ENCODE results near the gene YY1.
A peak's percentile ranks its signal among the peaks of the same experiment; 100 is the strongest.
"Not testable (repeated sequence)": the region's sequence is repeated elsewhere in the genome, so short reads cannot be mapped to it uniquely, and the experiment has no call there.

Gene YY1

DNA sequence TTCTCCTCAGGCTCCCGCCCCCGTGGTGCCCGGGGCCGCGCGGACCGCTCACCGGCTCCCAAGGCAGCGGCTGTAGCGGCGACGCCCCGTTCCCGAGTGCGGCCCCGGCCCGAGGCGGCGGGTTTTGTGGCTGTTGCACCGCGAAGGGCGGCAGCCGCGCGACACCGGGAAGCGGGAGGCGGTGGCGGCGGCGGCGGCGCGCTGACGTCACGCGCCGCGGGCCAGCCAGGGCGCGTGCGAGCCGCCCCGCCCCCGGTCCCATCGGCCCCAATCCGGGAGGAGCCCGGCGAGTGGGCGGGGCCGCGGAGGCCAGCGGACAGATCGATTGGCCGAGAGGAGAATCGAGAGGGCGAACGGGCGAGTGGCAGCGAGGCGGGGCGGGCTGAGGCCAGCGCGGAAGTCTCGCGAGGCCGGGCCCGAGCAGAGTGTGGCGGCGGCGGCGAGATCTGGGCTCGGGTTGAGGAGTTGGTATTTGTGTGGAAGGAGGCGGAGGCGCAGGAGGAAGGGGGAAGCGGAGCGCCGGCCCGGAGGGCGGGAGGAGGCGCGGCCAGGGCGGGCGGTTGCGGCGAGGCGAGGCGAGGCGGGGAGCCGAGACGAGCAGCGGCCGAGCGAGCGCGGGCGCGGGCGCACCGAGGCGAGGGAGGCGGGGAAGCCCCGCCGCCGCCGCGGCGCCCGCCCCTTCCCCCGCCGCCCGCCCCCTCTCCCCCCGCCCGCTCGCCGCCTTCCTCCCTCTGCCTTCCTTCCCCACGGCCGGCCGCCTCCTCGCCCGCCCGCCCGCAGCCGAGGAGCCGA is at the start of gene YY1:
YY1 (plus strand) TSS at position 726 of the 792 bp plus-strand sequence. CDS start 101 bp downstream, outside the sequence.
- peak; percentile 97 for DNase-seq (ENCODE audit: low read depth)

DNA sequence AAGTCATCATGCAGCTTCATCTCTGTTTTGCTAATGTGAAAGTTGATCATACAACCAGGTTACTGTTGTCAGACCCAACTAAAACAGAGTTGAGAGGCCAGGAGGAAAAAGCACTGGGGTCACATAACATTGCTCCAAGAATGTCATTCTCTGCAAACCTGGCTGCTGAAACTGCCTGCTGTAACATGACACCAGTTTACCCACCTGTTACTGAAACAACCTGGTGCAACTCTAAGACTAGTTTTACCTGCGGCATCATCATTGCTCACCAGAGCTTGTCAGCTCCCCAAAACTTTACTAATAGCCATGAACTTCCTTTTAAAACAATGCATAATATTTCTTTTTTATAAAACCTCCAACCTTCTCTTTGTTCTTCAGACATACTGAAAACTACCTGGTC is 48.8 kb upstream of the YY1 start:
- no peak for DNase-seq (ENCODE audit: low read depth)

DNA sequence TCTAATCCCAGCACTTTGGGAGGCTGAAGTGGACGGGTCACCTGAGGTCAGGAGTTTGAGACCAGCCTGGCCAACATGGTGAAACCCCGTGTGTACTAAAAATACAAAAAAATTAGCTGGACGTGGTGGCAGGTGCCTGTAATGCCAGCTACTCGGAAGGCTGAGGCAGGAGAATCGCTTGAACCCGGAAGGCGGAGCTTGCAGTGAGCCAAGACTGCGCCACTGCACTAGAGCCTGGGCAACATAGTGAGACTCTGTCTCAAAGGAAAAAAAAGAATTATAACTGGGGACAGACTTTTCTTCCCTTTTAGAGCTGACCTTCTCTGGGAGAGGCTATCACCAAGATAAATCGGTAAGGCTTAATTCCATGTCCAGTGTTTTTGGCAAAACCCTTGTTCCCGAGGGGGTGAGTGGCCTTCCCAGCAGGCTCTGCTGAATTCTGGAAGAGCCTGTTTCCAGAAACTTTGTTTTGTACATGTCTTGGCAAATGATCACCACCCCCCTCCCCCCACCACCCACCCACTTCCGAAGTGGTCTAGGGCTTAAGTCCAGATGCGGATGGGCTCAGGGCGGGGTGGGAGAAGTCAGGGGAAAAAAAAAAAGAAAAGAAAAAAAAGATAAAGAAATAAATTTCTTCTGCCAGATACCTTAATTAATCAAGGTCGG is 47.2 kb upstream of the YY1 start:
- DNase-seq (ENCODE audit: low read depth), result no peak

DNA sequence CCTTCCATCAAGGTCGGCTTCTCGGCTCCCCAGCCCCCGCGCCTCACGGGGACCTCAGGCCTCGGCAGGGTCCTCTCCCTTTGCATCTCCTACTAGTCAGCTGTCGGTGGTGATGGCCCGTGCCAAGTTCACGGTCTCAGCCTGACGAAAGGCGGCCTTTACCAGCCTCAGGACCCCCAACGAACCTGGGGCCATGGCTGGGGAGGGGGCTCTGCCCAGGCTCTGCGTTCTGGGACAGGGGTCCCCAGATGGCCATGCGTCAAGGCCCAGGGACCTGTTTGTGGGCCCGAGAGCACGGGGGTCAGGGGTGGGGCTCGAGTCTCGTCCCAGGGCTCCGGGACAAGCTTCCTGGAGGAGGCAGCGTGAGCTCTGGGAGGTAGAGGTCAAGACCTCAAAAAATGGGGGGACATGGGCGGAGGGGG is 46.7 kb upstream of the YY1 start:
- no peak for DNase-seq (ENCODE audit: low read depth)

DNA sequence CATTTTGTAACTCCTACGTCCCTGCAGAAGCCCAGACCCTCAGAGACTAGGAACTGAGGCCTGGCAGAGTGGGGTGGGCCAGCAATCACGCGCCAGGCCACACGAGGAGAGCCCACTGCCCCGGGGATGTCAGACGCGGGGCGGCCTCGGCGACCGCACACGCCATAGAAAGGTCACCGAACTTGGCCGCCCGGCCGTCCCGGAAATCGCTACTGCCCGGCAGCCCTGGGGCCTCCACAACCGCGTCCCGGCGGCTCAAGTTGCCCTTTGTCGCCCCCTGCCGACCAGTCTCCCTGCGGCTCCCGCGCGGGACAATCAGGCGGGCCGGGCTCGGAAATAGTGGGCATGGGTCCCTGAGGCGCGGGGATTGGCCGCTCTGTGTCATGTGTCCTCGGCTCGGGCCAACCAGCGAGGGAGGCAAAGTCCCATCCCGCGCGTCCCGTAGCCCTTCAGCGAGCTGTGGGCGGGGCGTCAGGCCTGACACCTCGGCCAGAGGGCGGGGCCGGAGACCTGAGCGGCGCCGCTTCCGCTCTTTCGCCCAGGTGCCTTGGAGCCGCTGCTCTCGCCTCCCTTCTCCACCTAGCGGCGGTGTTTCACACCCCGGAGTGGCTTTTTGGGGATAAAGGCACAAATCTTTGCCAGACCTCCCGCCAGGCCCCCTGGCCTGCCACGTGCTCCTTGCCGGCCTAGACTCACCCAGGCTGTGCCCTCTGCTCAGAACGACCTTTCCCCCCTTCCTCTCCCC is 46.1 kb upstream of the YY1 start:
- DNase-seq (ENCODE audit: low read depth), result peak; percentile 99

DNA sequence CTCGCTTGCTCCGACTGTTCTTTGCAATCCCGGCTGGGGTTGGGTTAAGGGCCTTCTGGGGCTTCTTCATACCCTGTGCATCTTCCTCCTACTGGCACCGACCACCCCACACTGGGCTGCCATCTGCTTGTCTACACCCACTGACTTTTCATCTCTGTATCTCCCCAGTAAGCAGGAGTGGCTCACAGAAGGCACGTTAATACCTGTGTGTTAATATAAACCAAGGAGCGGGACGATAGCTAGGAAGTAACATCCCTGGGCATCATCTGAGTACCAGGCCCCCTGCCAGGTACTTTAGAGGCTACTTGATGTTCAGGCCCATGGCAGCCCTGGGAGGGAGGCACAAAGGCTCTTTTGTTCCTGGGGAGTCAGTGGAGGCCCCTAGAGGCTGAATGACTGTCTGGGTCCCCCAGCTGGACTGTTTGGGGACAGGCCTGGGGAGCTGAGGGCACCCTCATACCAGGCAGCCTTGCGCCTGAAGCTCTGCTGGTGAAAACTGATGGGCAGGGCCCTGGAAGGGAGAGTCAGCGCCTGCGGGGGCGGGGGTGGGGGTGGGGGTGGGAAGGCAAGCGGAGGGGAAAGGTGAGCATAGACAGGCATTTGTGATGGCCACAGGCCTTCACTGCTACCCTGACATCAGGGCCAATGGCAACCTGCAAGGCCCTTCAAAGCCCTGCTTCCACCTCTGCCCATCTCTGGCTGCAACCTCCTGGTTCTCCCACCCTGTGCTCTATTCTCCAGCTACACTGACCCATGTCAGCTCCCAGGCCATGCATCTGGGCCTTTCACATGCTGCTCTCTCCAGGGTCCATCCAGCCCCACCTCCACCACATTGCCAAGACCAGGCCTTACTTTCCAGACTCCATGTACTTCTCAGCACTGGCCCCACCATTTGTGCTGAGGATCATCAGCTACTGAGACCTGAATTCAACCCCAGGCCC is 45.3 kb upstream of the YY1 start:
- no peak for DNase-seq (ENCODE audit: low read depth)

DNA sequence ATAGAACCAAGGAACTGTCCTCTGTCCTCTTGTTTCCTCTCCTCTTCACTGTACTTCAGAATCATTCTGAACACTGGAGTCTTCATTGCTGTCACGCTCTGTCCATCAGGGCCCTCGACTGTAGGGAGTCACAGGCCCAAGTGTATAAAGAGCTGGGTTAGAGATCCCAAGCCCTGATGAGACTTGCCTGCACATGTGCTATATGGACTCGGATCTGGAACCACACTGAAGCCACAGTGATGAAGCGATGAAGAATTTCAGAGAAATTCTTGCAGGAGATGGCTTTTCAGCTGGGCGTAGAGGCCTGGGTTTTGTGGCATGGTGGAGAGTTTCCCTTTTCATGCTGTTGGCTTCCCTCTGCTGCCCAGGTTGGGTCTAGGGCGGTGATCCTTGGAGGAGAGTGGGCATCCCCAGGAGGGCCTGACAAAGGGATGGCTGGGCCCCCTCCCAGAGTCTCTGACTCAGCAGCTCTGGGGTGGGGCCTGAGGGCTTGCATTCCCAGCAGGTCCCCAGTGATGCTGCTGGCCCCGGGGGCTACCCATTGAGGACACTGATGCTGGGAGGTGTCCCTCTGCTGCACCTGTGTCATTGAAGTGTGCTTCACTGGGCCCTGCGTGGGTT is 39.6 kb upstream of the YY1 start:
- DNase-seq (ENCODE audit: low read depth), result no peak

DNA sequence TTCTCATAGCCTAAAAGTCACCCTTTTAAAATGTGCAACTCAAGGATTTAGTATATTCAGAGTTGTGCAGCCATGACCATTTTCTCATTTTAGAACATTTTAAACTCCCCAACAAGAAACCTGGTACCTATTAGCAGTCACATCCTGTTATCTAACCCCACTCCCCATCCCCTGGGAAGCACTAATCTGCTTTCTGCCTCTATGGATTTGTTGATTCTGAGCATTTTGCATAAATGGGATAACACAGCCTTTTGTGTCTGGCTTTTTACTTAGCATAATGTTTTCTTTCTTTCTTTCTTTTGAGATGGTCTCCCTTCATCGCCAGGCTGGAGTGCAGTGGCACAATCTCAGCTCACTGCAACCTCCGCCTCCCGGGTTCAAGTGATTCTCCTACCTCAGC is 38.6 kb upstream of the YY1 start:
- no peak for DNase-seq (ENCODE audit: low read depth)

DNA sequence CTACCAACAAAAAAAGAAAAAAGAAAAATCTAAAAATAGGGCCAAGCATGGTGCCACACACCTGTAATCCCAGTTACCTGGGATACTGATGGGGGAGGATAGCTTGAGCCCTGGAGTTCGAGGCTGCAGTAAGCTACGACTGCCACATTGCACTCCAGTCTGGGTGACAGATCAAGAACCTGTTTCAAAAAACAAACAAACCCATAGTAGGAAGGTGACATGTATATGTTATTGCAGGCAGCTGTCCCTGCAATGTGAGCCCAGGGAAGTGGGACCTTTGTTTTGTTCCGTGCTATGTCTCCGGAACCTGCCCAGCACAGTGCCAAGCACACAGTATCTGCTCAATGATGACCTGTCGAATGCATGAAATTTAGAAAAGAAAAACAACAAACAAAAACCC is 37.2 kb upstream of the YY1 start:
- no peak for DNase-seq (ENCODE audit: low read depth)

DNA sequence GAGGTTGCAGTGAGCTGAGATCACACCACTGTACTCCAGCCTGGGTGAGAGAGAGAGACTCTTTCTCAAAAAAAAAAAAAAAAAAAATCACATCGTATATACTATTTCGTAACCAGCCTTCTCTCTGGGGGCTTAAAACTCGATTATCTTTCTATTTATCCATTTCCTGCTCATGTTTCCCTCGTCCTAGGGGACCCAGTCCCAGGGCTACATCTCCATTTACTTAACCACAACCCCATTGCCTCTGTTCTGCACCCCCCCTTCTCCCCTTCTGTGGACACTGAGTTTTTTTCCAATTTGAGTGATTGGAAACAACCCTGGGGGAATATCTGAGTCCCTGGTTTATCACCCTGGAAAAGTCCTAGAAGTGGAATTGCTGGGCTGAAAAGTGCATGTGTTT is 36.2 kb upstream of the YY1 start:
- DNase-seq (ENCODE audit: low read depth), result no peak

DNA sequence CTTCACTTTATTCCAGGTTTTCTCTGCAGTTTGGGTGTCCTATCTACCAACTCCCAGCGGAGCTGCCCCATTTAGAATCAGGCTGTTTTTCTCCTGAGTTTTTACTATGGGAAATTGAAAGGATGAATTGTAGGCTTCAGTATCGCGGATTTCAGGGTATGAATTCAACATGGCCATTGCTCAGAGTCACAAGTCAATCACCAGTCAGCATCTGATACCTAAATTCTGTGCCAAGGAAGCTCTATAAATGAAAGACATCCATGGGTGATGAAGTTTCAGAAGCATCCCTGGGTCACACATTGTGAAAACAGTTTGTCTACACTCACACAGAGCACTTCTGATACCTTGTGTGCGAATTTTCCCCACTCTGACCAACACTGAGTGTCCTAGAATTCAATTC is 35.8 kb upstream of the YY1 start:
- no peak for DNase-seq (ENCODE audit: low read depth)

DNA sequence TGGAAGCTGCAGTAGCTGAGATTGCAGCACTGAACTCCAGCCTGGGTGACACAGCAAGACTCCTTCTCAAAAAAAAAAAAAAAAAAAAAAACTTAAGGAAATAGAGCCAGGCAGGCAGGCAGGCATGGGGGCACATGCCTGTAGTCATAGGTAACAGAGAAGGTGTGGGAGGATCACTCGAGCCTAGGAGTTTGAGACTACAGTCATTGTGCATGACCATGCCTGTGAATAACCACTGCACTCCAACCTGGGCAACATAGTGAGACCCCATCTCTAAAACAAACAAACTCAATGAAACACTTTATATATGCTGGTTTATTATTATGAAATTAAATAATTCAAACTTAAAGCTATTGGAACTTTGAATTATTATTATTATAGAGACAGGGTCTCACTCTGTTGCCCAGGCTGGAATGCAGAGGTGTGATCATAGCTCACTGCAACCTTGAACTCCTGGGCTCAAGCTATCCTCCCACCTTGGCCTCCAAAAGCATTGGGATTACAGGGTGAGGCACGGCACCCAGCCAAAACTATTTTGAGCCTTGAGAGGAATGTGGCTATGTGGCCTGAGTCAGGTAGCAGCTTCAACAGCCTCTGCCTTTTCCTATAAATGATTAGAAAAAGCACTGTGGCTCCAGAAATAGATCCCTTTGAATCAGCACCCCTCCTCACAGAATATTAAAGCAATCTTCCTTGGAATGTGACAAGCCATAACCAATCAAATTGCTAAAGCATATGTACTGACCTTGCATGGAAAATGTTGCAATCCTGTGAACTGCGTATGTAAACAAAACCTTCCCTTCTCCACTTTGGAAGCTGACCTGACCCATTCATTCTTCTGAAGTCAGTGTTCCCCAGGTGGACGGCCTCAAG is 34.7 kb upstream of the YY1 start:
- no peak for DNase-seq (ENCODE audit: low read depth)

DNA sequence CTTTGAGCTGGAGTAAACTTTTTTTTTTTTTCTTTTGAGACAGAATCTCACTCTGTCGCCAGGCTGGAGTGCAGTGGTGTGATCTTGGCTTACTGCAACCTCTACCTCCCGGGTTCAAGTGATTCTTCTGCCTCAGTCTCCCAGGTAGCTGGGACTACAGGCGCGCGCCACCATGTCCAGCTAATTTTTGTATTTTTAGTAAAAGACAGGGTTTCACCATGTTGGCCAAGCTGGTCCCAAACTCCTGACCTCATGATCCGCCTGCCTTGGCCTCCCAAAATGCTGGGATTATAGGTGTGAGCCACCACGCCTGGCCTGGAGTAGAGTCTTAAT is 34.1 kb upstream of the YY1 start:
- not testable (repeated sequence) for DNase-seq (ENCODE audit: low read depth)

DNA sequence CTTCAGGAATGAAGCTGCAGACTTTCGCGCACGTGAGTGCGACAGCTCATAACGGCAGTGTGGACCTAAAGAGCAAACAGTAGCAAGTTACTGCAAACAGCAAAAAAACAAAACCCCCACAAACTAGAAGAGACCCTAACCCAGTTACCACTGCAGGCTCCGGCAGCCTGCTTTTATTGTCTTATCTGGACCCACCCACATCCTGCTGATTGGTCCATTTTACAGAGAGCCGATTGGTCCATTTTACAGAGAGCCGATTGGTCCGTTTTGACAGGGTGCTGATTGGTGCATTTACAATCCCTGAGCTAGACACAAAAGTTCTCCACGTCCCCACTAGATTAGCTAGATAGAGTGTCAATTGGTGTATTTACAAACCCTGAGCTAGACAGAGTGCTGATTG is 31.4 kb upstream of the YY1 start:
- not testable (repeated sequence) for DNase-seq (ENCODE audit: low read depth)

DNA sequence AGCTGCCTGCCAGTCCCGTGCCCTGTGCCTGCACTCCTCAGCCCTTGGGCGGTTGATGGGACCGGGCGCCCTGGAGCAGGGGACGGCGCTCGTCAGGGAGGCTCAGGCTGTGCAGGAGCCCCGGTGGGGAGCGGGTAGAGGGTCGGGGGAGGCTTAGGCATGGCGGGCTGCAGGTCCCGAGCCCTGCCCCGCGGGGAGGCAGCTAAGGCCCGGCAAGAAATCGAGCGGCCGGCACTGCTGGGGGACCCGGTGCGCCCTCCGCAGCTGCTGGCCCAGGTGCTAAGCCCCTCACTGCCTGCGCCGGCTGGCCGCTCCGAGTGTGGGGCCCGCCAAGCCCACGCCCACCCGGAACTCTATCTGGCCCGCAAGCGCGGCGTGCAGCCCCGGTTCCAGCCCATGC is 30.8 kb upstream of the YY1 start:
- not testable (repeated sequence) for DNase-seq (ENCODE audit: low read depth)

DNA sequence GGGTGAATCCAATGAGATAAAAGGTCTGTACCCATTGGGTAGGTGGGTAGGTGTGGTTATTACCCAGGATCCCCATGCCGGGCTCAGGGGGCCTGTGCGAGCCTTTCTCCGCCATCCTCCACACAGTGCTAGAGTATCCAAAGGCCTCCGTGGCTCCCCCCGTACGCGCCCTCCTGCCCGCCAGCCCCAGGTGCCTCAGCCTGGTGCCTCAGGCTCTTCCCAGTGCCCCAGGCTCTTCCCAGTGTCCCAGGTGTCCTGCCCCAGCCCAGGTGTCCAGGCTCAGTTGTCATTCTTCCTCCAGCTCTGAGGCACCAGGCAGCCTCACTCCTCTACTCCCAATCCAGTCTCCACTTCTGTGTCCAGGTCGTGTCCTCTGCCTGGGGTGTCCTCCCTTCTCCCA is 27.6 kb upstream of the YY1 start:
- DNase-seq (ENCODE audit: low read depth), result no peak

DNA sequence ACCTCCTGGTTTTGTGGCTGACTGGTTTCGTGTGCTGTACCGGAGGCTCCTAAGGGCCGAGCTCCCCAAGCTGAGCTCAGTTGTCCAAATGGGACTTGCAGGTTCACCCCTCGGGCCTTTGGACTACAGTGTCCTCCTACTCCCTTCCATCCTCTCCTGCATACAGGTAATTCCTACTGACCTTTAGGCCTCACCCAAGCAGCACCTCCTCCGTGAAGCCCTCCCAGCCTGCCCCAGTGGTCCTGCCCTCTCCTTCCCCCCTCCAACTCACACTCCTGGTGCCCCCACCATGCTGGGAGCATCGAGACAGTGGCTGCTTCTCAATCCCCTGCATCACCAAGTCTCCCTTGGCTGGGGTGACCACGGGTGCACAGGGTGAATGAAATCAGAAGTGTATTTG is 27.1 kb upstream of the YY1 start:
- DNase-seq (ENCODE audit: low read depth), result no peak

DNA sequence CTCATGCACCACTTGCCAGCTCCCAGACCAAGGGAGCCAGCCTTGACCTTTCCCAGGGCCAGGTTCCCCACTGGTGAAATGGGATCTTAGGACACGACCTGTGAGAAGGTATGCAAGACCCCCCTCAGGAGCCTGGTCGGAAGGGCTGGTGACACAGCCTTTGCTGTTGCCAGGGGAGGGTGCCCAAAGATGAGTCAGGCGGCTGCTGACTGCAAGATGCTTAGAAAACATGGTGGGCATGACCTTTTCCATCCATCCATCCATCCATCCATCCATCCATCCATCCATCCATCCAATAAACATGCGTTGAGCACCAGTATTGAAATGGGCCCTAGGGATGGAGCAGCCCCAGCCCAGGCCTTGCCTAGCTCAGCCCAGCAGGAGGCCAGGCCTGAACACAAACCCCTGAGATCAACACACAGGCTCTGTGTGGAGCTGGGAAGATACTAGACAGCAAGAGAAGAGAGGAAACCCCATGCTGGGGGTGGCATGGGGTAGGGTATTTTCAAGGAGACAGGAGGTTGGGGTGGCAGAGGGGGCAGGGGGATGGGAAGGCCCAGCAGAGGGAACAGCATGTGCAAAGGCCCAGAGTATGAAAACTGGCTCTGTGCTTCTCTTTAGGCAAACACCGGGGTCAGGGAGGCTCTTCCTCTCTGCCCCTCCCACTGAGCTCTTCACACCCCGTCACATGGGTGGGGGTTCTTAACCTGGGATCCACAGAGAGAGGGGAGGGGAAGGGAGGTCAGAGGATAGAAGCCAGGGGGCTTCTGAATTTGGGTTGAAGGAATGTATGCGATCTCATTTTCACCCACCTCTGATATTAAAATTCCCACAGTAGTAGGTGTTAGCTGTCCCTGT is 26.2 kb upstream of the YY1 start:
- DNase-seq (ENCODE audit: low read depth), result no peak

DNA sequence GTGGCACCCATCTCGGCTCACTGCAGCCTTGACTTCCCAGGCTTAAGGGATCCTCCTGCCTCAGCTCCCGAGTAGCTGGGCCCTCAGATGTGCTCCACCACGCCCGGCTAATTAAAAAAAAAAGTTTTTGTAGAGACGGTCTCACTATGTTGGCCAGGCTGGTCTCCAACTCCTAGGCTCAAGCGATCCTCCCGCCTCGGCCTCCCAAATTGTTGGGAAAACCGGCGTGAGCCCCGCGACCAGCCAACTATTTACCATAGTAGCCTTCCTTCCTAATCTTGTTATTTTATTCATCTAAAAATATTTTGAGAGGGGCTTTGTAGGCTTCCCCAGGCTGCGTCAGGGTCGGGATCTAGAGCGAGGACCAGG is 25.4 kb upstream of the YY1 start:
- DNase-seq (ENCODE audit: low read depth), result no peak
